Left lung (tissue), 10 donors: ENCODE measurements around the gene VEGFA. TPM values are rescaled to one million over a fixed set of nuclear protein-coding genes. Genes with fewer than 3 reads are reported as not detected.

Source experiments
- ATAC-seq: fragments of 200-7000 bp; cut with Tn5 transposase; one replicate; pipeline ENCODE4 v1.9.1; 2020; ENCODE audit warnings: moderate library complexity
- DNase-seq, 4 donors: peaks; one replicate each; pipeline ENCODE4 v3.0.0-alpha.2; 2013 to 2020
- H3K27ac ChIP-seq, 2 donors: fragments of 200-600 bp; sonication (generic) in 1 of 2; one replicate each; pipeline versions ENCODE4 v1.5.0 to v1.8.0; 2020 to 2021
- H3K27me3 ChIP-seq, 2 donors: fragments of 200-600 bp; sonication (generic) in 1 of 2; one replicate each; pipeline versions ENCODE4 v1.5.0 to v1.8.0; 2020 to 2021
- H3K36me3 ChIP-seq, 2 donors: fragments of 200-600 bp; sonication (generic) in 1 of 2; one replicate each; pipeline versions ENCODE4 v1.5.0 to v1.8.0; 2020 to 2021
- H3K4me1 ChIP-seq, 2 donors: fragments of 200-600 bp; one replicate each; pipeline ENCODE4 v1.8.0; 2021
- H3K4me3 ChIP-seq, 2 donors: fragments of 200-600 bp; sonication (generic) in 1 of 2; one replicate each; pipeline versions ENCODE4 v1.5.0 to v1.8.0; 2020 to 2021; ENCODE audit warnings: mild to moderate bottlenecking in 1 of 2
- H3K9me3 ChIP-seq, 2 donors: fragments of 200-600 bp; sonication (generic) in 1 of 2; one replicate each; pipeline versions ENCODE4 v1.5.0 to v1.8.0; 2020 to 2021
- intact Hi-C, 2 donors: fragments of 100-400 bp; cut with DNase I; formaldehyde crosslinking; loops; one replicate each; pipeline versions ENCODE4 v1.11.2 to v1.14.2; 2022
- polyA plus RNA-seq, 6 donors: library from polyadenylated mRNA; unstranded; fragments of 120-200 nt; gene quantifications; one replicate each; pipeline ENCODE4 v1.2.1, GENCODE V29; 2013; ENCODE audit not compliant: insufficient read length in 6 of 6
- total RNA-seq, 2 donors: library from RNA; stranded (reverse); fragmentation: NEBNext Ultra II Directional; extraction: Animal tissue kit (Norgen Biotek cat#: 25700); gene quantifications; one replicate each; pipeline ENCODE4 v1.2.1, GENCODE V29; 2021
- TF ChIP-seq, protein P1 (sequence below), 2 donors: fragments of 200-600 bp; sonication (generic) in 1 of 2; IDR thresholded peaks; one replicate each; pipeline versions ENCODE4 v1.5.0 to v1.8.0; 2021; ENCODE audit warnings: antibody characterized with exemption in 2 of 2
- donor health status: DM: no; HTN: yes; CAD: no.
- donor health status: DM: no; HTN: no; CAD: no.

VEGFA gene
- total and polyA plus RNA-seq, 8 donors = 147 to 349 (median 288) TPM

GRCh38 chr6:43773050-43773979 lies 3.3 kb downstream of the VEGFA start:
- intact Hi-C loops = loop anchor here in 1 of 2 donors (5.0 kb wide), 1 partner anchor 106 kb away; no protein-coding TSS in a partner anchor
- Histone ChIP-seq H3K27me3 (no peaks in the 10 kb centered on the region), H3K4me1 (peaks cover 20 to 61% of the 10 kb centered on the region in 2 donors), H3K9me3 (no peaks in the 10 kb centered on the region), H3K27ac (peak overlapping the region; percentile 92 to 96), H3K4me3 (peak overlapping the region; percentile 83 to 93), H3K36me3 (peaks cover 0 to 32% of the 10 kb centered on the region in 2 donors)
- peak in 2 of 4 donors; percentile 68 to 74 for DNase-seq
- peak; percentile 23 for ATAC-seq
- TF ChIP-seq, protein P1, sequence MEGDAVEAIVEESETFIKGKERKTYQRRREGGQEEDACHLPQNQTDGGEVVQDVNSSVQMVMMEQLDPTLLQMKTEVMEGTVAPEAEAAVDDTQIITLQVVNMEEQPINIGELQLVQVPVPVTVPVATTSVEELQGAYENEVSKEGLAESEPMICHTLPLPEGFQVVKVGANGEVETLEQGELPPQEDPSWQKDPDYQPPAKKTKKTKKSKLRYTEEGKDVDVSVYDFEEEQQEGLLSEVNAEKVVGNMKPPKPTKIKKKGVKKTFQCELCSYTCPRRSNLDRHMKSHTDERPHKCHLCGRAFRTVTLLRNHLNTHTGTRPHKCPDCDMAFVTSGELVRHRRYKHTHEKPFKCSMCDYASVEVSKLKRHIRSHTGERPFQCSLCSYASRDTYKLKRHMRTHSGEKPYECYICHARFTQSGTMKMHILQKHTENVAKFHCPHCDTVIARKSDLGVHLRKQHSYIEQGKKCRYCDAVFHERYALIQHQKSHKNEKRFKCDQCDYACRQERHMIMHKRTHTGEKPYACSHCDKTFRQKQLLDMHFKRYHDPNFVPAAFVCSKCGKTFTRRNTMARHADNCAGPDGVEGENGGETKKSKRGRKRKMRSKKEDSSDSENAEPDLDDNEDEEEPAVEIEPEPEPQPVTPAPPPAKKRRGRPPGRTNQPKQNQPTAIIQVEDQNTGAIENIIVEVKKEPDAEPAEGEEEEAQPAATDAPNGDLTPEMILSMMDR (IDR thresholded peaks at IDR 0.05) = peak; percentile 65 to 71

- DNase-seq = no peak
- Histone ChIP-seq H3K27ac (peak overlapping the region; percentile 20 to 36), H3K27me3 (no peaks in the 10 kb centered on the region), H3K4me1 (peaks cover 20 to 58% of the 10 kb centered on the region in 2 donors), H3K4me3 (peak overlapping the region; percentile 83 to 93), H3K36me3 (peaks cover 0 to 40% of the 10 kb centered on the region in 2 donors), H3K9me3 (no peaks in the 10 kb centered on the region)
- intact Hi-C loops = loop anchor here in 1 of 2 donors (5.0 kb wide), 1 partner anchor 107 kb away; no protein-coding TSS in a partner anchor
- TF ChIP-seq, protein P1 (IDR thresholded peaks at IDR 0.05) = no peak
- ATAC-seq = no peak
Observed at GRCh38 chr6:43773980-43774775, 4.2 kb downstream of the VEGFA start.

DNA sequence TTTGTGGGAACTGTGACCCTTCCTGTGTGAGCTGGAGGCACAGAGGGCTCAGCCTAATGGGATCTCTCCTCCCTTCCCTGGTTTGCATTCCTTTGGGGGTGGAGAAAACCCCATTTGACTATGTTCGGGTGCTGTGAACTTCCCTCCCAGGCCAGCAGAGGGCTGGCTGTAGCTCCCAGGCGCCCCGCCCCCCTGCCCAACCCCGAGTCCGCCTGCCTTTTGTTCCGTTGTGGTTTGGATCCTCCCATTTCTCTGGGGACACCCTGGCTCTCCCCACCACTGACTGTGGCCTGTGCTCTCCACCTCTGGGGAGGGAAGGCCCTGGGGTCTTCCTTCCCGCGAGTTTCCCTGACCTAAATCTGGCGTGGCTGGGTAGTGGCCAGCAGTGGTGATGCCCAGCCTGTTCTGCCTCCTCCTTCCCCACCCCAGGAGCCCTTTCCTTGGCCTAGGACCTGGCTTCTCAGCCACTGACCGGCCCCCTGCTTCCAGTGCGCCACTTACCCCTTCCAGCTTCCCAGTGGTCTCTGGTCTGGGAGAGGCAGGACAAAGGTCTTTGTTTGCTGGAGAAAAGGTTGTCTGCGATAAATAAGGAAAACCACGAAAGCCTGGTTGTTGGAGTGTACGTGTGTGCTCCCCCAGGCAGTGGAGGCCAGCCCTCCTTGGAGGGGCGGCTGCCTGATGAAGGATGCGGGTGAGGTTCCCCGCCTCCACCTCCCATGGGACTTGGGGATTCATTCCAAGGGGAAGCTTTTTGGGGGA lies 4.9 kb downstream of the VEGFA start:
- Histone ChIP-seq H3K9me3 (no peaks in the 10 kb centered on the region), H3K4me3 (peak overlapping the region in 1 of 2 donors; percentile 93), H3K4me1 (peaks cover 20 to 51% of the 10 kb centered on the region in 2 donors), H3K27ac (peak overlapping the region; percentile 20 to 42), H3K36me3 (peaks cover 0 to 48% of the 10 kb centered on the region in 2 donors), H3K27me3 (no peaks in the 10 kb centered on the region)
- ATAC-seq (peak; percentile 35), DNase-seq (peak; percentile 73 to 93 (median 82))
- TF ChIP-seq, protein P1 (IDR thresholded peaks at IDR 0.05) = peak; percentile 85 to 88
- intact Hi-C loops = loop anchor here in 1 of 2 donors (5.0 kb wide), 1 partner anchor 108 kb away; no protein-coding TSS in a partner anchor

- H3K36me3 ChIP-seq = peaks cover 0 to 54% of the 10 kb centered on the region in 2 donors
- peaks cover 20 to 49% of the 10 kb centered on the region in 2 donors for H3K4me1 ChIP-seq
- no peak overlapping the region for H3K27ac ChIP-seq
- DNase-seq (no peak), ATAC-seq (no peak)
- H3K27me3 ChIP-seq = no peaks in the 10 kb centered on the region
- TF ChIP-seq, protein P1 (IDR thresholded peaks at IDR 0.05) = no peak
- H3K4me3 ChIP-seq = no peak overlapping the region
- no peaks in the 10 kb centered on the region for H3K9me3 ChIP-seq
- intact Hi-C loops = no loop called here
Observed at GRCh38 chr6:43775535-43775885, 5.5 kb downstream of the VEGFA start.
